Non-pigmented ciliary epithelial cell (primary cell): ENCODE measurements around the gene SERPINB2.
"Not testable (repeated sequence)": the region's sequence is repeated elsewhere in the genome, so short reads cannot be mapped to it uniquely, and the experiment has no call there.

Experiments used
- DNase-seq: peaks from one replicate; pipeline ENCODE4 v3.0.0-alpha.2; 2010; ENCODE audit warnings: low read depth

SERPINB2 gene

GRCh38 chr18:63889626-63890025 lies 2.1 kb downstream of the SERPINB2 start:
- DNase-seq: no peak

GRCh38 chr18:63890237-63890949 lies 2.9 kb downstream of the SERPINB2 start:
- no peak for DNase-seq

- DNase-seq: no peak
Observed at GRCh38 chr18:63890950-63891304, 3.4 kb downstream of the SERPINB2 start.

- DNase-seq: no peak
Observed at GRCh38 chr18:63892566-63892965, 5.1 kb downstream of the SERPINB2 start.

GRCh38 chr18:63894106-63894772 lies 6.7 kb downstream of the SERPINB2 start:
- no peak for DNase-seq

GRCh38 chr18:63895190-63895589 lies 7.7 kb downstream of the SERPINB2 start:
- no peak for DNase-seq

- no peak for DNase-seq
Observed at GRCh38 chr18:63897072-63897471, 9.6 kb downstream of the SERPINB2 start.

GRCh38 chr18:63899206-63899605 lies 11.7 kb downstream of the SERPINB2 start:
- no peak for DNase-seq

- DNase-seq: no peak
Observed at GRCh38 chr18:63903851-63904570, 16.5 kb downstream of the SERPINB2 start.

GRCh38 chr18:63904694-63905093 lies 17.2 kb downstream of the SERPINB2 start:
- DNase-seq: no peak

GRCh38 chr18:63905361-63905760 lies 17.9 kb downstream of the SERPINB2 start:
- DNase-seq: no peak

- DNase-seq: no peak
Observed at GRCh38 chr18:63906056-63906455, 18.6 kb downstream of the SERPINB2 start.

- no peak for DNase-seq
Observed at GRCh38 chr18:63907664-63908063, 20.2 kb downstream of the SERPINB2 start, which contains the start of gene SERPINB10. Gene SERPINB10 (plus strand): TSS chr18:63907958. CDS start chr18:63915511, 7,553 bp downstream.

GRCh38 chr18:63908858-63909257 lies 21.4 kb downstream of the SERPINB2 start:
- DNase-seq: no peak

- no peak for DNase-seq
Observed at GRCh38 chr18:63909870-63910269, 22.4 kb downstream of the SERPINB2 start.

GRCh38 chr18:63917817-63918216 lies 30.3 kb downstream of the SERPINB2 start:
- no peak for DNase-seq

- no peak for DNase-seq
Observed at GRCh38 chr18:63922049-63922448, 34.5 kb downstream of the SERPINB2 start.

- peak; percentile 11 for DNase-seq
Observed at GRCh38 chr18:63924551-63924950, 37.0 kb downstream of the SERPINB2 start.

GRCh38 chr18:63928331-63928730 lies 40.8 kb downstream of the SERPINB2 start:
- DNase-seq: no peak

- not testable (repeated sequence) for DNase-seq
Observed at GRCh38 chr18:63929369-63929768, 41.9 kb downstream of the SERPINB2 start.

- DNase-seq: no peak
Observed at GRCh38 chr18:63930773-63931354, 43.4 kb downstream of the SERPINB2 start.

GRCh38 chr18:63936156-63936931 lies 48.8 kb downstream of the SERPINB2 start:
- no peak for DNase-seq
